GM08714 (cell line): ENCODE measurements around the gene RPS6KA3.

Experiments used
- H3K4me3 ChIP-seq: fragments of 200-500 bp; sonication (Bioruptor generic); 2 replicates; pipeline ENCODE4 v1.5.1; 2014; ENCODE audit warnings: mild to moderate bottlenecking, low read length, inconsistent platforms
- ZNF274 ChIP-seq: IDR thresholded peaks from 2 replicates; pipeline ENCODE4 v1.6.1; 2012; ENCODE audit warnings: mild to moderate bottlenecking, low read depth, low read length

The RPS6KA3 gene

GRCh38 chrX:20266810-20267606, at the start of gene RPS6KA3:
RPS6KA3 (minus strand) TSS chrX:20266909; CDS start chrX:20266632, 277 bp downstream.
- peak within 1 kb of the TSS; percentile 97 for H3K4me3 ChIP-seq
- no peak for TF ChIP-seq ZNF274

GRCh38 chrX:20315140-20315539, 48.4 kb upstream of the RPS6KA3 start:
- no peak for TF ChIP-seq ZNF274
- H3K4me3 ChIP-seq, result no peak overlapping the region

GRCh38 chrX:20313899-20314298, 47.2 kb upstream of the RPS6KA3 start:
- TF ChIP-seq ZNF274, result no peak
- no peak overlapping the region for H3K4me3 ChIP-seq

GRCh38 chrX:20312018-20312417, 45.3 kb upstream of the RPS6KA3 start:
- no peak overlapping the region for H3K4me3 ChIP-seq
- no peak for TF ChIP-seq ZNF274

GRCh38 chrX:20311505-20311904, 44.8 kb upstream of the RPS6KA3 start:
- no peak for TF ChIP-seq ZNF274
- H3K4me3 ChIP-seq, result no peak overlapping the region

- H3K4me3 ChIP-seq, result no peak overlapping the region
- TF ChIP-seq ZNF274, result no peak
These were observed 43.1 kb upstream of the RPS6KA3 start for GRCh38 chrX:20309806-20310205.

- H3K4me3 ChIP-seq, result no peak overlapping the region
- no peak for TF ChIP-seq ZNF274
These were observed 40.0 kb upstream of the RPS6KA3 start for GRCh38 chrX:20306668-20307067.

- no peak overlapping the region for H3K4me3 ChIP-seq
- TF ChIP-seq ZNF274, result no peak
These were observed 34.1 kb upstream of the RPS6KA3 start for GRCh38 chrX:20300822-20301221.

- H3K4me3 ChIP-seq, result no peak overlapping the region
- no peak for TF ChIP-seq ZNF274
These were observed 28.2 kb upstream of the RPS6KA3 start for GRCh38 chrX:20294957-20295356.

- no peak overlapping the region for H3K4me3 ChIP-seq
- TF ChIP-seq ZNF274, result no peak
These were observed 27.6 kb upstream of the RPS6KA3 start for GRCh38 chrX:20294284-20294683.

- TF ChIP-seq ZNF274, result no peak
- no peak overlapping the region for H3K4me3 ChIP-seq
These were observed 18.8 kb upstream of the RPS6KA3 start for GRCh38 chrX:20285511-20285910.

GRCh38 chrX:20284992-20285391, 18.3 kb upstream of the RPS6KA3 start:
- H3K4me3 ChIP-seq, result no peak overlapping the region
- no peak for TF ChIP-seq ZNF274

- H3K4me3 ChIP-seq, result no peak overlapping the region
- no peak for TF ChIP-seq ZNF274
These were observed 17.7 kb upstream of the RPS6KA3 start for GRCh38 chrX:20284444-20284843.

GRCh38 chrX:20280938-20281337, 14.2 kb upstream of the RPS6KA3 start:
- H3K4me3 ChIP-seq, result no peak overlapping the region
- no peak for TF ChIP-seq ZNF274

GRCh38 chrX:20274121-20274520, 7.4 kb upstream of the RPS6KA3 start:
- TF ChIP-seq ZNF274, result no peak
- no peak overlapping the region for H3K4me3 ChIP-seq

- H3K4me3 ChIP-seq, result no peak overlapping the region
- no peak for TF ChIP-seq ZNF274
These were observed 5.0 kb upstream of the RPS6KA3 start for GRCh38 chrX:20271730-20272129.
